NCI-H1436 (cell line): Measurements from ENCODE around the gene SFRP5.

Experiments
- DNase-seq: peaks from one replicate; lab custom pipeline; 2025; lab: John Stamatoyannopoulos, UW

Gene SFRP5

GRCh38 chr10:97736902-97737769, 34.7 kb downstream of the SFRP5 start, which contains the start of gene ZFYVE27:
TSS of gene ZFYVE27 (plus strand) at chr10:97737128. CDS start at chr10:97738478, 1,350 bp downstream.
- peak; percentile 95 for DNase-seq

- DNase-seq, result no peak
Observed at GRCh38 chr10:97736403-97736901, 35.3 kb downstream of the SFRP5 start.

GRCh38 chr10:97734021-97734420, 37.8 kb downstream of the SFRP5 start:
- no peak for DNase-seq

- no peak for DNase-seq
Observed at GRCh38 chr10:97733256-97733655, 38.5 kb downstream of the SFRP5 start.

GRCh38 chr10:97732052-97732359, 39.8 kb downstream of the SFRP5 start:
- DNase-seq, result no peak

GRCh38 chr10:97731346-97732051, 40.3 kb downstream of the SFRP5 start:
- peak; percentile 57 for DNase-seq

GRCh38 chr10:97729014-97729413, 42.8 kb downstream of the SFRP5 start:
- no peak for DNase-seq

GRCh38 chr10:97726636-97727178, 45.1 kb downstream of the SFRP5 start:
- DNase-seq, result no peak

- DNase-seq, result no peak
Observed at GRCh38 chr10:97724341-97724941, 47.4 kb downstream of the SFRP5 start.

GRCh38 chr10:97723001-97723400, 48.8 kb downstream of the SFRP5 start:
- DNase-seq, result no peak

- no peak for DNase-seq
Observed at GRCh38 chr10:97721871-97722780, 49.7 kb downstream of the SFRP5 start.

GRCh38 chr10:97719602-97720001, 52.2 kb downstream of the SFRP5 start:
- DNase-seq, result no peak

GRCh38 chr10:97718659-97719142, 53.1 kb downstream of the SFRP5 start:
- no peak for DNase-seq

GRCh38 chr10:97718178-97718577, 53.6 kb downstream of the SFRP5 start:
- no peak for DNase-seq

GRCh38 chr10:97717627-97718026, 54.2 kb downstream of the SFRP5 start:
- DNase-seq, result no peak
